GM12892 (cell line): ENCODE measurements around the gene PER2.

ENCODE experiments used
- POLR2A ChIP-seq: IDR thresholded peaks from 2 replicates; pipeline ENCODE4 v1.6.1; 2011; ENCODE audit warnings: low read depth, low read length, control low read depth
- POLR2AphosphoS5 ChIP-seq: IDR thresholded peaks from 2 replicates; pipeline ENCODE4 v1.6.1; 2011; ENCODE audit warnings: low read depth, low read length, control low read depth
- TAF1 ChIP-seq: IDR thresholded peaks from 2 replicates; pipeline ENCODE4 v1.6.1; 2011; ENCODE audit warnings: low read depth, mild to moderate bottlenecking, control low read depth, low read length, borderline replicate concordance

- TF ChIP-seq POLR2A (no peak), POLR2AphosphoS5 (no peak), TAF1 (no peak)
Measured at GRCh38 chr2:238286987-238287736, 1.2 kb downstream of the PER2 start.
